Erythroblast (primary cell): Measurements from ENCODE around the gene KIF18B.

Experiments
- GATA1 ChIP-seq: IDR thresholded peaks from 2 replicates; pipeline ENCODE4 v1.6.1; 2011; ENCODE audit warnings: low read depth, mild to moderate bottlenecking, control low read depth, low read length, moderate library complexity
- POLR2A ChIP-seq: IDR thresholded peaks from 2 replicates; pipeline ENCODE4 v1.6.1; 2011; ENCODE audit warnings: mild to moderate bottlenecking, low read length

GRCh38 chr17:44925731-44926697 is 21.6 kb downstream of the KIF18B start:
- TF ChIP-seq POLR2A: no peak
- TF ChIP-seq GATA1: no peak
